Measurements from ENCODE around the gene B3GNT5.

B3GNT5 gene

DNA sequence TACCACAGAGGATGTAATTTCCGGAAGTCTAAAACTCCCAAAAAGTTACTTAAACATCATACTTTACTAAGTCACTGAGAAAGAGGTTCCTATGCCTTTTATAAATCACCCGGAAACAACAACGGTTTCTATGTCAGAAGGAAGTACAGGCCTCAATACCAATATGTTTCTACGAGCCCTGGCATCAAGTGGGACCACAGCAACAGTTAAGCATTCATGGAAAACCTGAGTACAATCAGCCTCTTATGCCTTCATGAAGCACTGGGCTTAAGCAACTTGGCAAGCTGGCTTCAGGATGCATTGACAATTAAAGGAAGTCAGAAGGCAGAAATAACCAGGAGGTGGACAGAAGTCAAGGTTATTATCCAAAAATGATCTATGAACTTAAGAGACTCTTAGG, 19.1 kb upstream of the B3GNT5 start:
- Histone ChIP-seq H3K9me3 (replicated peaks; ENCODE audit: low read length) (no peaks in the 10 kb centered on the region), H3K9ac (ENCODE audit: low read depth, low read length) (no peak overlapping the region), H3K4me1 (ENCODE audit: control insufficient read depth, insufficient read depth, low read length) (no peaks in the 10 kb centered on the region), H3K36me3 (ENCODE audit: insufficient read depth, low read length) (no peaks in the 10 kb centered on the region), H3K4me2 (ENCODE audit: low read length) (no peak overlapping the region), H3K27me3 (ENCODE audit: control insufficient read depth, insufficient read depth, low read length) (no peaks in the 10 kb centered on the region), H3K4me3 (ENCODE audit: low read length) (no peak overlapping the region)

DNA sequence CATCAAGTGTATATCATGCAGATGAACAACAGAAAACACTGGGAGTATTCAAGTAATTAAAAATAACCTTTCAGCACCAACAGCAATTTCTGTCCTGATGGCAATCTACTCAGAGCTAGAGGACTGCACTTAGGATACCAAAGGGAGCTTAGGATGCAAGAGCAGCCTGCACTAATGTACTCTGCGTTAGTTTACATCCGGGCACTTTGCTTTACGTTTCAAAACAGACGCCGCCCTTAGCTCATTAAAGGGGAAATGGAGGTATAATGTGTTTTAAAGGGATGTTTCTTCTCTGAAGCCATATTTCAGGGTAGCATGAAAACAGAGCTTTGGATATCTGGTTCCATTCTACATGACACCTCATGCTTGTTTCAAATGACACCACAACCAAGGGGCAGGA, 14.0 kb upstream of the B3GNT5 start:
- Histone ChIP-seq H3K4me3 (ENCODE audit: low read length) (no peak overlapping the region), H3K4me1 (ENCODE audit: control insufficient read depth, insufficient read depth, low read length) (no peaks in the 10 kb centered on the region), H3K9me3 (replicated peaks; ENCODE audit: low read length) (no peaks in the 10 kb centered on the region), H3K4me2 (ENCODE audit: low read length) (no peak overlapping the region), H3K9ac (ENCODE audit: low read depth, low read length) (no peak overlapping the region), H3K27me3 (ENCODE audit: control insufficient read depth, insufficient read depth, low read length) (peaks cover 6% of the 10 kb centered on the region), H3K36me3 (ENCODE audit: insufficient read depth, low read length) (no peaks in the 10 kb centered on the region)

DNA sequence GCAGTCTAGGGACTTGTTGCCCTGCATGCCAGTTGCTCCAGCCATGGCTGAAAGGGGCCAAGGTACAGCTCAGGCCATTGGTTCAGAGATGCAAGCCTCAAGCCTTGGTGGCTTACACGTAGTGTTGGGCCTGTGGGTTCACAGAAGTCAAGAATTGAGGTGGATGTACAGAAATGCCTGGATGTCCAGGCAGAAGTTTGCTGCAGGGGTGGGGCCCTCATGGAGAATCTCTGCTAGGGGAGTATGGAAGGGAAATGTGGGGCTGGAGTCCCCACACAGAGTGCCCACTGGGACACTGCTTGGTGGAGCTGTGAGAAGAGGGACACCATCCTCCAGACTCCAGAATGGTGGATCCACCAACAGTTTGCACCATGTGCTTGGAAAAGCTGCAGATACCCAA, 10.6 kb upstream of the B3GNT5 start:
- peaks cover 4% of the 10 kb centered on the region for H3K4me1 ChIP-seq (ENCODE audit: control insufficient read depth, insufficient read depth, low read length)
- H3K4me2 ChIP-seq (ENCODE audit: low read length), result no peak overlapping the region
- no peaks in the 10 kb centered on the region for H3K9me3 ChIP-seq (replicated peaks; ENCODE audit: low read length)
- H3K36me3 ChIP-seq (ENCODE audit: insufficient read depth, low read length), result no peaks in the 10 kb centered on the region
- H3K9ac ChIP-seq (ENCODE audit: low read depth, low read length), result no peak overlapping the region
- H3K27me3 ChIP-seq (ENCODE audit: control insufficient read depth, insufficient read depth, low read length), result peaks cover 6% of the 10 kb centered on the region
- H3K4me3 ChIP-seq (ENCODE audit: low read length), result no peak overlapping the region

GRCh38 chr3:183244219-183244618, 8.8 kb upstream of the B3GNT5 start:
- no peak overlapping the region for H3K9ac ChIP-seq (ENCODE audit: low read depth, low read length)
- H3K36me3 ChIP-seq (ENCODE audit: insufficient read depth, low read length), result no peaks in the 10 kb centered on the region
- H3K4me2 ChIP-seq (ENCODE audit: low read length), result no peak overlapping the region
- H3K4me3 ChIP-seq (ENCODE audit: low read length), result no peak overlapping the region
- H3K9me3 ChIP-seq (replicated peaks; ENCODE audit: low read length), result no peaks in the 10 kb centered on the region
- H3K4me1 ChIP-seq (ENCODE audit: control insufficient read depth, insufficient read depth, low read length), result peaks cover 4% of the 10 kb centered on the region
- H3K27me3 ChIP-seq (ENCODE audit: control insufficient read depth, insufficient read depth, low read length), result peaks cover 6% of the 10 kb centered on the region

GRCh38 chr3:183244981-183245476, 8.0 kb upstream of the B3GNT5 start:
- H3K9me3 ChIP-seq (replicated peaks; ENCODE audit: low read length), result no peaks in the 10 kb centered on the region
- H3K4me3 ChIP-seq (ENCODE audit: low read length), result no peak overlapping the region
- peaks cover 4% of the 10 kb centered on the region for H3K4me1 ChIP-seq (ENCODE audit: control insufficient read depth, insufficient read depth, low read length)
- H3K4me2 ChIP-seq (ENCODE audit: low read length), result no peak overlapping the region
- peaks cover 4% of the 10 kb centered on the region for H3K27me3 ChIP-seq (ENCODE audit: control insufficient read depth, insufficient read depth, low read length)
- H3K9ac ChIP-seq (ENCODE audit: low read depth, low read length), result no peak overlapping the region
- H3K36me3 ChIP-seq (ENCODE audit: insufficient read depth, low read length), result no peaks in the 10 kb centered on the region

GRCh38 chr3:183247011-183247589, 6.0 kb upstream of the B3GNT5 start:
- Histone ChIP-seq H3K9ac (ENCODE audit: low read depth, low read length) (no peak overlapping the region), H3K4me3 (ENCODE audit: low read length) (no peak overlapping the region), H3K27me3 (ENCODE audit: control insufficient read depth, insufficient read depth, low read length) (no peaks in the 10 kb centered on the region), H3K9me3 (replicated peaks; ENCODE audit: low read length) (no peaks in the 10 kb centered on the region), H3K4me1 (ENCODE audit: control insufficient read depth, insufficient read depth, low read length) (peaks cover 5% of the 10 kb centered on the region), H3K4me2 (ENCODE audit: low read length) (no peak overlapping the region), H3K36me3 (ENCODE audit: insufficient read depth, low read length) (no peaks in the 10 kb centered on the region)

- Histone ChIP-seq H3K27me3 (ENCODE audit: control insufficient read depth, insufficient read depth, low read length) (no peaks in the 10 kb centered on the region), H3K4me1 (ENCODE audit: control insufficient read depth, insufficient read depth, low read length) (peaks cover 11% of the 10 kb centered on the region), H3K36me3 (ENCODE audit: insufficient read depth, low read length) (no peaks in the 10 kb centered on the region), H3K9ac (ENCODE audit: low read depth, low read length) (no peak overlapping the region), H3K4me3 (ENCODE audit: low read length) (no peak overlapping the region), H3K4me2 (ENCODE audit: low read length) (no peak overlapping the region), H3K9me3 (replicated peaks; ENCODE audit: low read length) (no peaks in the 10 kb centered on the region)
Measured at GRCh38 chr3:183249006-183249718, 3.9 kb upstream of the B3GNT5 start.

- Histone ChIP-seq H3K9me3 (replicated peaks; ENCODE audit: low read length) (no peaks in the 10 kb centered on the region), H3K4me1 (ENCODE audit: control insufficient read depth, insufficient read depth, low read length) (peaks cover 14% of the 10 kb centered on the region), H3K4me3 (ENCODE audit: low read length) (peak overlapping the region; percentile 96), H3K27me3 (ENCODE audit: control insufficient read depth, insufficient read depth, low read length) (no peaks in the 10 kb centered on the region), H3K36me3 (ENCODE audit: insufficient read depth, low read length) (peaks cover 1% of the 10 kb centered on the region), H3K4me2 (ENCODE audit: low read length) (peak overlapping the region; percentile 86), H3K9ac (ENCODE audit: low read depth, low read length) (peak overlapping the region; percentile 89)
Measured at GRCh38 chr3:183252118-183252782, 803 bp upstream of the B3GNT5 start.

GRCh38 chr3:183253528-183254486, 754 bp downstream of the B3GNT5 start:
- peaks cover 15% of the 10 kb centered on the region for H3K4me1 ChIP-seq (ENCODE audit: control insufficient read depth, insufficient read depth, low read length)
- peak overlapping the region; percentile 89 for H3K9ac ChIP-seq (ENCODE audit: low read depth, low read length)
- H3K4me3 ChIP-seq (ENCODE audit: low read length), result peak overlapping the region; percentile 96
- H3K9me3 ChIP-seq (replicated peaks; ENCODE audit: low read length), result no peaks in the 10 kb centered on the region
- no peaks in the 10 kb centered on the region for H3K27me3 ChIP-seq (ENCODE audit: control insufficient read depth, insufficient read depth, low read length)
- peaks cover 6% of the 10 kb centered on the region for H3K36me3 ChIP-seq (ENCODE audit: insufficient read depth, low read length)
- H3K4me2 ChIP-seq (ENCODE audit: low read length), result peak overlapping the region; percentile 86

DNA sequence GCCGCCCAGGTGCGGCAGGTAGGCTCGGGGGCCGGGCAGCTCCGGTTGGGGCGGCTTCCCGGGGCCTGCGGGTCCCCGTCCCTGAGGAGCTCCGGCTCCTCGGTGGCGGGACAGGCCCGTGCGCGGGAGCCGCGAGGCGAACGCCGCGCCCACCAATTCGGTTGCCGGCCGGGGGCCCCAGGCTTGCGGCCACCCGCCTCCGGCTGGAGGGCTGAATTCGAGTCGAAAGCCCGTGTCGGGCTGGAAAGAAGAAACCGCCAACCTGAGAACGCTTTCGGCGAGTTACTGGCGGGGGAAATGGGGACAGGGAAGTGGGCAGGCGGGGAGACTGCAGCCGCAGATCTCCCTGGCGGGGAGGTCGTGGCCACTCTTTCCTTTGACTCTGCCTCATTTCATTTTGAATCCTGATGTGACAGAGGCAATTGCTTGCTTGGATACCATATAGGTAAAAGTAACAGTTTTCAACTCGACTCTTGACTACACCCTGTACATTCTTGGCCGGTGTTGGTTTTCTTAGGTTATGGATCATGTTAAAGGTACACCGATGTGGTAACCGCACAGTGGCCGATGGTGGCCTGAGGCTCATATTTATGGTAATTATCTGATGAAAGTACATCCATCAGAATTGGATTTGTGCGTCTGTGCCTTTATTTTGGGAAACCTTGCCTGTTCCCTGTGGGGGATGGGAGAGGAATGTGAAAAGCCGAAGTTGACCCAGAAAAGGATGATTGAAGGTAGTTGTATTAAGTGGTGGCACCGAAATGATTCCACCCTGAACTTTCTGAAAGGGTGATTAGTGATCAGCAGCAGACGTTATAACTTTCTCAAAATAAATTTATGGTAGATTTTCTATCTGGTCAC, 1.7 kb downstream of the B3GNT5 start:
- Histone ChIP-seq H3K36me3 (ENCODE audit: insufficient read depth, low read length) (peaks cover 6% of the 10 kb centered on the region), H3K4me1 (ENCODE audit: control insufficient read depth, insufficient read depth, low read length) (peaks cover 24% of the 10 kb centered on the region), H3K27me3 (ENCODE audit: control insufficient read depth, insufficient read depth, low read length) (no peaks in the 10 kb centered on the region), H3K4me2 (ENCODE audit: low read length) (peak overlapping the region; percentile 86), H3K9me3 (replicated peaks; ENCODE audit: low read length) (no peaks in the 10 kb centered on the region), H3K9ac (ENCODE audit: low read depth, low read length) (peak overlapping the region; percentile 89), H3K4me3 (ENCODE audit: low read length) (peak overlapping the region; percentile 96)
